Ascending aorta (tissue), 2 donors: ENCODE results near the gene JPH3. TPM values are rescaled to one million over a fixed set of nuclear protein-coding genes. Genes with fewer than 3 reads are reported as not detected.
"Not testable (repeated sequence)": the region's sequence is repeated elsewhere in the genome, so short reads cannot be mapped to it uniquely, and the experiment has no call there.

Source experiments
- DNase-seq, 2 donors: peaks; one replicate each; pipeline ENCODE4 v3.0.0-alpha.2; 2019; ENCODE audit warnings: low spot score in 2 of 2
- H3K27ac ChIP-seq, 2 donors: fragments of 200-600 bp; sonication (generic); one replicate each; pipeline ENCODE4 v1.5.1; 2016 to 2017; ENCODE audit warnings: mild to moderate bottlenecking in 1 of 2
- H3K27me3 ChIP-seq: fragments of 200-600 bp; sonication (generic); one replicate; pipeline ENCODE4 v1.5.1; 2017
- H3K36me3 ChIP-seq, 2 donors: fragments of 200-600 bp; sonication (generic); one replicate each; pipeline ENCODE4 v1.5.1; 2016
- H3K4me1 ChIP-seq, 2 donors: fragments of 200-600 bp; sonication (generic); one replicate each; pipeline ENCODE4 v1.5.1; 2016 to 2017; ENCODE audit warnings: mild to moderate bottlenecking in 1 of 2
- H3K4me3 ChIP-seq, 2 donors: fragments of 200-600 bp; sonication (generic); one replicate each; pipeline ENCODE4 v1.5.1; 2016 to 2017; ENCODE audit warnings: mild to moderate bottlenecking in 1 of 2
- H3K9me3 ChIP-seq, 2 donors: fragments of 200-600 bp; sonication (generic); one replicate each; pipeline ENCODE4 v1.5.1; 2016
- CTCF ChIP-seq, 3 experiments: fragments of 200-600 bp in 2 of 3; fragments of 450-650 bp in 1 of 3; sonication (generic) in 2 of 3; IDR thresholded peaks; one replicate each; pipeline ENCODE4 v1.5.1; 2016 to 2019; ENCODE audit warnings: antibody characterized with exemption in 3 of 3, mild to moderate bottlenecking in 1 of 3, moderate library complexity in 1 of 3
- intact Hi-C: fragments of 100-400 bp; cut with DNase I; formaldehyde crosslinking; loops from one replicate; pipeline ENCODE4 v1.15.1; 2023
- total RNA-seq: library from RNA; depleted of rRNA; stranded (reverse); fragments of >200 nt; gene quantifications from one replicate; pipeline ENCODE4 v1.1.0, GENCODE V29; 2016

JPH3 gene
- total RNA-seq, 1 donor from 2014 or later: not detected

GRCh38 chr16:87680272-87680644, 78.0 kb downstream of the JPH3 start:
- intact Hi-C loops: no loop called here
- TF ChIP-seq CTCF (IDR thresholded peaks at IDR 0.05): no peak
- Histone ChIP-seq H3K27ac (no peak overlapping the region), H3K9me3 (no peaks in the 10 kb centered on the region), H3K4me1 (no peaks in the 10 kb centered on the region), H3K36me3 (no peaks in the 10 kb centered on the region), H3K4me3 (no peak overlapping the region), H3K27me3 (no peaks in the 10 kb centered on the region)
- DNase-seq: no peak

GRCh38 chr16:87681051-87681602, 78.8 kb downstream of the JPH3 start:
- H3K36me3 ChIP-seq, H3K4me1 ChIP-seq, H3K27ac ChIP-seq, H3K27me3 ChIP-seq, H3K9me3 ChIP-seq, DNase-seq, intact Hi-C loops, H3K4me3 ChIP-seq: not testable (repeated sequence)

GRCh38 chr16:87681981-87682570, 79.8 kb downstream of the JPH3 start:
- no peaks in the 10 kb centered on the region for H3K4me1 ChIP-seq
- intact Hi-C loops: no loop called here
- H3K9me3 ChIP-seq: no peaks in the 10 kb centered on the region
- no peak overlapping the region for H3K27ac ChIP-seq
- no peaks in the 10 kb centered on the region for H3K36me3 ChIP-seq
- no peak for DNase-seq
- H3K4me3 ChIP-seq: no peak overlapping the region
- no peak for TF ChIP-seq CTCF (IDR thresholded peaks at IDR 0.05)
- H3K27me3 ChIP-seq: no peaks in the 10 kb centered on the region

- intact Hi-C loops: no loop called here
- no peaks in the 10 kb centered on the region for H3K9me3 ChIP-seq
- TF ChIP-seq CTCF (IDR thresholded peaks at IDR 0.05): no peak
- no peak for DNase-seq
- H3K4me1 ChIP-seq: no peaks in the 10 kb centered on the region
- H3K27me3 ChIP-seq: no peaks in the 10 kb centered on the region
- H3K4me3 ChIP-seq: no peak overlapping the region
- no peaks in the 10 kb centered on the region for H3K36me3 ChIP-seq
- H3K27ac ChIP-seq: no peak overlapping the region
Measured at GRCh38 chr16:87682852-87683399, 80.6 kb downstream of the JPH3 start.

- no peaks in the 10 kb centered on the region for H3K27me3 ChIP-seq
- no peak for DNase-seq
- H3K27ac ChIP-seq: no peak overlapping the region
- H3K4me3 ChIP-seq: no peak overlapping the region
- H3K9me3 ChIP-seq: no peaks in the 10 kb centered on the region
- no peak for TF ChIP-seq CTCF (IDR thresholded peaks at IDR 0.05)
- H3K4me1 ChIP-seq: no peaks in the 10 kb centered on the region
- intact Hi-C loops: no loop called here
- H3K36me3 ChIP-seq: no peaks in the 10 kb centered on the region
Measured at GRCh38 chr16:87684106-87684677, 81.9 kb downstream of the JPH3 start.

GRCh38 chr16:87684711-87685404, 82.5 kb downstream of the JPH3 start:
- no peak for TF ChIP-seq CTCF (IDR thresholded peaks at IDR 0.05)
- Histone ChIP-seq H3K4me3 (no peak overlapping the region), H3K9me3 (no peaks in the 10 kb centered on the region), H3K4me1 (no peaks in the 10 kb centered on the region), H3K27me3 (no peaks in the 10 kb centered on the region), H3K27ac (no peak overlapping the region), H3K36me3 (no peaks in the 10 kb centered on the region)
- DNase-seq: no peak
- intact Hi-C loops: no loop called here
